GM21381 (cell line): Measurements from ENCODE around the gene IFNAR2.

Experiments used
- ATAC-seq: cut with Tn5 transposase; IDR thresholded peaks from one replicate; pipeline ENCODE4 v1.9.1; 2021; ENCODE audit warnings: mild to moderate bottlenecking, moderate library complexity; ENCODE audit not compliant: unreplicated experiment

The IFNAR2 gene

DNA sequence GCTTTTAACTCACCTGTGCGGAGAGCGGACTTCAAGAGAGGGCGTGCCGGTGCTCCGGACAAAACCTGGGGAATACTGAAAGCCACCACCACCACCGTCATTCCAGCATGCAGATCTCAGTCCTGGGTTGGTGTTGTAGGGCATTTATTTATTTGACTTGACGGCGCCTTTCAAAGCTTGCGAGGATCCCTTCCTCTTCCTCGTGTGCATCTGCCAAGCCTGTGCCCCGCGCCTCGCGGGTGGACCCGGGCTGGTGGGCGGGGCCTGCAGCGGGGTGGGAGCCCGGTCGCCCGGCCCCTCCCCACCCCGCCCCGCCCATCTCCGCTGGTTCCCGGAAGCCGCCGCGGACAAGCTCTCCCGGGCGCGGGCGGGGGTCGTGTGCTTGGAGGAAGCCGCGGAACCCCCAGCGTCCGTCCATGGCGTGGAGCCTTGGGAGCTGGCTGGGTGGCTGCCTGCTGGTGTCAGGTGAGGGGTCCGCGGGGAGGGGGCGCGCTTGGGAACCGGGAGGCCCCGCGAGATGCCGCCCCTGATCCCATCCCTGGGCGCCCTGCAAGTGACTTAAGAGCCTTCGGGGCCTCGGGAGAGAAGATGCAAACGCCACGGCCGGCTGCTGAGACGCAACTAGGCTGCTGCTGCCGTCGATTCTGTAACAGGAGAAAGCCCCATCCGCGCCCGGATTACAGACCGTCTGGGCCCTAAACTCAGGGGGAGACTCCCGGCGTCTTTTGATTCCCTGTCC lies 36.5 kb downstream of the IFNAR2 start, which contains the start of gene IL10RB:
TSS of gene IL10RB (plus strand) at position 318 of the 739 bp plus-strand sequence. CDS start at position 417, 99 bp downstream.
- ATAC-seq: peak; percentile 34

DNA sequence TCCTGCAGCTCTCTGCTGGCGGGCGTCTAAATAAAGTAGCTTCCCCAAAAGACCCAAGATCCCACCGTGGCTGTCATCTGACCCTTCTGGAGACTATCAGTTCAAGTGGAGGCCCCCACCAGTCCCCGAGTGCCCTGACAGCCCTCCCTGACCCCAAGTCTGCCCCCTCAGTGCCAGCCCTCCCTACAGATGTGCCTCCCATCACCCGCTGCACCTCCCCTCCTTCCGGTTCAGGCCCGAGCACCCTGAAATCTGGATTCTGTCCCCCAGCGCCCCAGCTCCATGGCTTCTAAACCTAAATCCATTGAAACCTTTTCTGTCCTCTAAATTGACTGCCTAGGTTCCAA lies 37.0 kb downstream of the IFNAR2 start:
- ATAC-seq: no peak

- ATAC-seq: no peak
Observed at GRCh38 chr21:33267250-33267649, 37.5 kb downstream of the IFNAR2 start.

GRCh38 chr21:33268393-33268736 lies 38.6 kb downstream of the IFNAR2 start:
- peak; percentile 17 for ATAC-seq

DNA sequence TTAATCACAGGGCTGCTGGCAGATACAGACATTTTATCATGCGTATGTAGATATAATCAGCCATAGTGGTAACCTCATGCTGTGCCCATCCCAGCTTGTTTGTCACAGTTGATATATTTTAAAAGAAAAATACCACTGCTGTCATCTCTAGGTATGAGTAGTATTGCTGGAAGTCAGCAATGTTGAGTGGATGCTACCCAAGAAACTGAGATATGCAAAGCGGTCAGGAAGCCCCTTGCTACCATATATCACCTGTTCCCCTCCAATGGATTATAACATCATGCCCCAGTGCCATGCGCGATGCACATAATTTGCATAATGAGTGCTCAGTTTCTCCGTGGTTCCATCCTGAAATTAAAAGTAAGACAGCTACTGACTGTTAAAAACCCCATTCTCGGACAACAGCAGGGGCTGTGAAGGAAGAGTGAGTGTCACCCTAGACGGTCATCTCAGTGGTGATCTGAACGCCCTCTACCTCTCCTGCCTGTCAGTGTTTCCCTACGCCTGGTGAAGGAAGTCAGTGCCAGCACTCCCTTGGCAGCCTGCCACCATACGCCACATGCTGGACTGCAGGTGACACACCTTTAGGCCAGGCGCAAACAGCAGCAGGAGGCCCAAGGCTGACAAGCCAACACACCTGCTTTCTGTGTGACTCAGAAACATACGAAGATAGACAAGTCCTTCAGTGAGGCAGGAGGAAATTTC lies 39.2 kb downstream of the IFNAR2 start:
- ATAC-seq: peak; percentile 56

- ATAC-seq: no peak
Observed at GRCh38 chr21:33270986-33271385, 41.2 kb downstream of the IFNAR2 start.

- ATAC-seq: no peak
Observed at GRCh38 chr21:33273044-33273443, 43.3 kb downstream of the IFNAR2 start.

DNA sequence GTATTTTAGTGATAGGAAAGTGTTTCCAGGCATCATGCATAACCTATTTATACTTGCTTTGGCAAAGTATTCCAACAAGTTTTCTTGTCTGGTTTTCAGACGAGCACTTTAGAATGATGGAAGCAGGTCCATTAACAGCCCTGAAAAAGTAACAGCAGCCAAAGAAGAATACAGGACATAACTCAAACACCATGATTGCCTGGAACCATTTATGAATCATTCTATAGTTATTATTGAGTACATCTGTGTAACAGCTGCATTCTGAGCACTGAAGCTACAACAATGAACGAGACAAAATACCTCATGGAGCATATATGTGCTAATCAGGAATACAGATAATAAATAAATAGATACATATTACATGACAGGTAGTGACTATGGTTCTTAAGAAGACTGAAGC lies 49.0 kb downstream of the IFNAR2 start:
- no peak for ATAC-seq

DNA sequence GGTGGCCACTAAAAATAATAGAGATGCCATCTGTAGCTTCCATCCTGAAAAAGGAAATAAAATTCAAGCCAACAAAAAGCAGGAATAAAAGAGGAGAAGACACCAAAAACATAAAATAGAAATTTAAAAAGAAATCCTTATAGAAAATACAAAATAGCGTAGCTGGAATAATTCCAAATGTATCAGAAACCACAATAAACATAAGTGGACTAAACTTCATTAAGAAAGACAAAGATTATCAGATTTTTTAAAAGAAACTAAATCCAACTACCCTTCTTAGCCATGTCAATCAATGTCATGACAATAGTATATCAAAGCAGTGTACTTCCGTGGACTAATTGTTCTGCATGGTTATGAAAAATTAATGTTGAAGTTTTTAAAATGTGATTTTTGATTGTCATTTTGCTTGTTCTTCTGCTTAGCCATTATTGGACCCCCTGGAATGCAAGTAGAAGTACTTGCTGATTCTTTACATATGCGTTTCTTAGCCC lies 49.6 kb downstream of the IFNAR2 start:
- ATAC-seq: no peak
